GM23248 (cell line): ENCODE data around the gene ALG9.

ENCODE experiments used
- EZH2 ChIP-seq: fragments of 200-600 bp; sonication (generic); IDR thresholded peaks from 2 replicates; pipeline ENCODE4 v1.6.1; 2018; ENCODE audit warnings: antibody characterized with exemption, mild to moderate bottlenecking; ENCODE audit not compliant: insufficient read depth, poor library complexity, severe bottlenecking
- EZH2phosphoT487 ChIP-seq: fragments of 200-600 bp; sonication (generic); IDR thresholded peaks from 2 replicates; pipeline ENCODE4 v1.6.1; 2018; ENCODE audit warnings: antibody characterized with exemption, moderate library complexity, mild to moderate bottlenecking, low read depth; ENCODE audit not compliant: insufficient read depth

DNA sequence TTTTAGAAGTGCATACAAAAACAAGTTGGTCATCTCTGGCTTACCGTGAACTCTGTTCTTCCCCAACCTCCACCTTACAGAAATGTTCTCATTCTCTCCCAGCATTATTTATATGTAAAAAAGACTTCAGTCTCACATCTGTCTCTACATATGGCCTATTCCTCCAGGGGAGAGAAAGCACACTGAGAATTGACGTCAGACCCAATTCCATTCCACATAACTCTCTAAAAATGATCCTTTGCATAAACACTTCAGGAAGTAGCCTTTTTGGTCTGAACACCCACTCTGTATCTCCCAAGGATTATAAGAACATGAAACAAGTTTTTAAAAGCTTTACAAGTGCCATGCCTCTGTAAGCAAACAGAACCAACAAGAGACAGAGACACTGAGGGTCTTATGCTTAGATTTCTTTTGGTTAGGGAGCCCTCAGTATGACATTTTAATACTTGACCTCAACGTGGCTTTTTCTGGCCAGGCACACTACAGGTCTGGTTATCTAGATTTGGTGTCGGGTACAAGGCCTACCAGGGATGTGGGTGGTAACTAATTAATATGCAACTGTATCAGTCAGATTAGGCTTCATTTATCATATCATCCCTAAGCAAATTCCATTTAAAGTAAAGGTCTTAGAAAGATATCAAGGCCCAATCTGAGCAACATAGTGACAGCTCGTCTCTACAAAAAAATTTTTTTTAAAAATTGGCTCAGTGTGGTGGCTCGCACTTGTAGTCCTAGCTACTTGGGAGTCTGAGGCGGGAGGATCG is 56.6 kb downstream of the ALG9 start:
- TF ChIP-seq EZH2, result no peak
- no peak for TF ChIP-seq EZH2phosphoT487
